Pulmonary artery endothelial cell (primary cell): ENCODE results near the gene SPATS2L. TPM values are rescaled to one million over a fixed set of nuclear protein-coding genes. Genes with fewer than 3 reads are reported as not detected.

Experiments used
- DNase-seq: peaks from one replicate; pipeline ENCODE4 v3.0.0-alpha.2; 2011; ENCODE audit warnings: low read depth, low spot score
- total RNA-seq: library from RNA; depleted of rRNA; stranded (reverse); fragments of >200 nt; gene quantifications from 2 replicates; pipeline ENCODE4 v1.2.3, GENCODE V29; 2014

The SPATS2L gene
- total RNA-seq, 1 donor from 2014 or later = 22.6 TPM

DNA sequence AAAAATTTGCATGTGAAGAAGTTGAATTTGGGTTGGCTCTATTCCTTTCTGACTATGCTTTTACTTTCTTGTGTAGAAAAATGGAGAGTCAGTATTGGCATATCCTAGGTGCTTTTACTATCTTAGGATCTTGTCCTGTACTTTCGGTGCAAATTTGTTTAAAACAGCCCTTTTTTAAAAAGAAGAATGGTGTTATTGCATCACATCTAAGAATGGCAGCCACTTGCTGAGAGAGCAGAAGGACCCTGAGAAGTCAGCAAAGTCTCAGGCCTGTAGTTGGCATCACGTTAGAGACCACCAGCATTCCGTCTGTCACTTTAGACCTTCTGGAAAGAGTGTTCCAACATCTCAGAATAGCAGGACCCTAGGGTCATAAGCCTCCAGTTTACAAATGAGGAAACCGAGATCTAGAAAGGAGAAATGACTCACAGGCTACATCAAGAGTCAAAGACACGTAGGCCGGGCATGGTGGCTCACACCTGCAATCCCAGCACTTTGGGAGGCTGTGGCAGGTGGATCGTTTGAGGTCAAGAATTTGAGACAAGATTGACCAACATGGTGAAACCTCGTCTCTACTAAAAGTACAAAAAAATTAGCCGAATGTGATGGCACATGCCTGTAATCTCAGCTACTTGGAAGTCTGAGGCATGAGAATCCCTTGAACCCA is 42.5 kb downstream of the SPATS2L start:
- DNase-seq = no peak

GRCh38 chr2:200349868-200350267 is 43.4 kb downstream of the SPATS2L start:
- no peak for DNase-seq

- no peak for DNase-seq
Observed at GRCh38 chr2:200350850-200351285, 44.4 kb downstream of the SPATS2L start.

GRCh38 chr2:200351815-200352214 is 45.3 kb downstream of the SPATS2L start:
- no peak for DNase-seq

DNA sequence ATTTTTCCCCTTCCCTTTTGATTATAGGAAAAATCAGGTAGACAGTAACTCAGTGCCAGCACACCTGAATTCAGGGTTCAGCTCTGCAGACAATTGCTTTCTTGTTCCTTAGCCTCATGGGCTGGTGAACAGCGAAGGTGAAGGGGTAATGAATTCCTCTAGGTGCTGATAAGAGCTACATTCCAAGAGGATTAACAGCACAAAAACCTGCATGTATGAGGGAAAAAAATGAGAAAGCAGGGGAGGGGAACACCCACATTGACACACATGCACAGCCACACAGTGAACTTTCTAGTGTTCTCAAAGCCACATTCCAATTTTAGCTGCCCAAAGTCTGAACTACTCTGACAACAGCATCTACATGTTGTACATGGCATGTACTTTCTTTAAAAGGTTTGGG is 46.1 kb downstream of the SPATS2L start:
- DNase-seq = no peak

- no peak for DNase-seq
Observed at GRCh38 chr2:200353120-200353519, 46.6 kb downstream of the SPATS2L start.

DNA sequence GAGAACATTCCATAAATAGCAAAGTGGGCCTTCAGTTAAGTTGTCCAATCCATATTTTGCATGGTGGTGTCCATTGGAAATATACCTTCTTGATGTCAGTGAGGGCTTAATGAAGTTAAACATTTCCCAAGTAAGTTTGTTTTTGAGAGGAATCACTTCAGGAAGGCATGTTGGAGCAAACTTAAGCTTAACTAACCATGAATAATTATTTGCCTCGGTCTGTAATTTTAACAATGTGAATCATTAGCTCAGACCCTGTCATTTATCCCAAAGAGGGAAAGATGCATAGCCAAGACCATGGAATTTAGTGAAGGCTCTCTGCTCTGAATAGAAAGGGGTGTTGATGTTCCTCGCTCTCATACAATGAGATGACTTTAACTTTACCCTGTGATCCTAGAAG is 47.4 kb downstream of the SPATS2L start:
- DNase-seq = no peak

- no peak for DNase-seq
Observed at GRCh38 chr2:200354833-200355751, 48.6 kb downstream of the SPATS2L start.

DNA sequence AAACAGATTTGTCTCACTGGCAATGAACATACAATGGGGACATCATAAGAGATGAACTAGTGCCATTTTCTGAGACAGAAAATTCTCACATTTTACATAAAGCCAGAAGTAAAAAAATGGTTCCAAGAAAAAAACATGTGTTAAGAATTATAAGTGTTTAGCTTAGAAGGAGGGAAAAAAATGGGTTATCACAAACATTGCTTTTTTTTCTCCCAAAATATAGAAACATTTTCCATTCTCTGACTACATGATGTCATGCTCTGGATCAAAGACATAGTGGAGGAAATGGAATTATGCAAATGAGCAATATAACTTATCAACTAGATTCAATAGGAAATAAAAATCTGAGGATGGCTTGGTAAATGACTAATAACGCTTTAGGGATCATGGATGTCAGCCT is 49.8 kb downstream of the SPATS2L start:
- no peak for DNase-seq

GRCh38 chr2:200356857-200357384 is 50.4 kb downstream of the SPATS2L start:
- DNase-seq = no peak

DNA sequence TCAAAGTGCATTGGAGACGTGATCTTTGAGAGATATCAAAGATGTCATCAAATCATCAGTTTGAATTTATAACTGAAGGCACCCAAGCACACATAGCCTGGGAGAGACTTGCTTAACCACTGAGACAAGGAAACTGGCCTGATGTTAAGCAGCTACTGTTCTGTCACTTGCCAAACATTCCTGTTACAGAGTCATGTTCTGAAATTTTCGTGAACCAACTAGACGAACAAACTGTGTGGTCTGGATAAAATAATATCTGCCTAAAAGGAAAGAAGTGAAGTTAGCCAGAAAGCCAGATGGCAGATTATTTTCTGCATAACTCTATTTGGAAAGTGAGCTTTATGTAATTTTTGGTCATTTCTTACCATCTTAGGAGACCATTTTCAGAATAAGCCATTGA is 51.4 kb downstream of the SPATS2L start:
- no peak for DNase-seq

DNA sequence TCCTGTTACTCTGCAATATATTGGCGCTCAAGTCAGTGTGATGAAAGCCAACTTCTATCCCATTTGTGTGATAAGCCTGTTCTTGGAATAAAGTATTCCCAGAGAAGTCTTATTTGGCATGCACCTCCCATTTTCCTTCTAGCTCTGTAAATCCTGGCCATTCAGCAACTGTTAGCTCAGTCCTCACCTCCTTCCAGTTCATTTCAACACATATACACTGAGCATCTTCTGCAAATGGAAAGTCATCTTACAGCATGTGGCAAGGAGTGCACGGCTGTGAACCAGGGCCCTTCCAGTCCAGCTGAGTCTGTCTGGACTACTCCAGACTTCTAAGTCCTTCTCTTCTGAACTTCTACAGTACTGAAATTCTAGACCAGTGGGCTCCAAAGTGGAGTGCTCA is 53.1 kb downstream of the SPATS2L start:
- DNase-seq = no peak

DNA sequence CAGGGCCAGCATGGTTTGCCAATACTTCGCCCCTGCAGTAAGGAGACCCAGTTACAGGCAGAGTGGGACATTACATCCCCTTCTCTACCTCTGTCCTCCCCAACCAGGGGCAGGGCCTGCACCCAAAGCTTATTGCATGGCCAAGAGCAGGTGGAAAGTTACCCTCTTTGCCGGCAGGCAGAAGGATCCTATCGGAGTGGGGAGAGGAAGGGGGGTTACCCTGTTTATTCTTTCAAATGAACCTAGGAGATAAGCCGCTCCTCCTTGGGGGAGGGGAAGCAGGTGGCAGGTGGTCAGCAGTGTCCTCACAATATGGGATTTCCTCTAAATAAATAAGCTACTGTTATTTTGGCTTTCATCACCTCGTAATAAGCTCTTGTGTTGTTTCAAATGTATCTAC is 53.9 kb downstream of the SPATS2L start:
- DNase-seq = no peak

DNA sequence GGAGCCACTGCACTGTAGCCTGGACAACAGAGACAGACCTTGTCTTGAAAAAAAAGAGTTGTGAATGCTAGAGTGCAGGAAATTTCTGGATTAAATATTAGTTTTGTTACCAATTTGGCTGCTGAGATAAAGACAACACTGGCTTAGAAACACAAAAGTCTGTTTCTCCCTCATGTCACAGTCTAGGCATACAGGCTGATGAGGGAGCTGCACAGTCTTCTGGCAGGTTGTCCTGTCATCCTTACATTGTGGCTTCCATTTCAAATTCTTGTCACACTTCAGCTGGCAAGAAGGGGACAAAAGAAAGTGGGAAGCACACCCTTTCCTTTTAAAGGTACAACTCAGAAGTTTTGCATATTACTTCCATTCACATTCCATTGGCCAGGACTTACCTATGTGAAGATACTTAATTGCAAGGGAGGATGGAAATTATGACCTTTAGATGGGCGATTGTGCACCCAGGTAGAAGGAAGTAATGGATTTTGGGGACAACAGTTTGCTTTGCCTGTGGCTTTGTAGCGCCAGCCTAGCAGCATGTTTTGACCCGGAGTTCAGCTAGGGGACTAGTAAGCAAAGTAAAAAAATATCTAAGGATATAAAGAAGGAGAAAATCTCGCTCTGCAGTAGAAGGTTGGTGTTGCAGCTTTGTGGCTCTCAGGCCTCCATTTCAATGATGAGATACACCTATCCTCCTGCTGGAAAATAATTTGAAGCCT is 55.9 kb downstream of the SPATS2L start:
- no peak for DNase-seq

DNA sequence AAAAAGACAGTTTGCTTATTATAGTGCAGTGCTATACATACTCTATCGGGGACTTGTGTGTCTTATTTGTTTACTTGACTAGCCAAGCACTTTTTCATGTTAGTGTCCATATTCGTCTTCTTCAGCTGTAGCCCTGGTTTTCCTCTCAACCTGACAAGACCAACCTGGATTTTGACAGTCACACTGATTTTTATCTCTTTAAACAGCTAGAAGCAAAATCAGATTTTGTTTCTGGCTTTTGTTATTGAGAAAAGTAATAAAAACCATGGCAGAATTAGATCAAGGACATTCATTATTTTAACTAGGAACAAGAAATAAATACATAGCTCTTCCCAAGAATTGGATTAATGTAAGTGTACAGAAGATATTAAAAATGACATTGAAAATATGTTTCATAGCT is 56.8 kb downstream of the SPATS2L start:
- no peak for DNase-seq

DNA sequence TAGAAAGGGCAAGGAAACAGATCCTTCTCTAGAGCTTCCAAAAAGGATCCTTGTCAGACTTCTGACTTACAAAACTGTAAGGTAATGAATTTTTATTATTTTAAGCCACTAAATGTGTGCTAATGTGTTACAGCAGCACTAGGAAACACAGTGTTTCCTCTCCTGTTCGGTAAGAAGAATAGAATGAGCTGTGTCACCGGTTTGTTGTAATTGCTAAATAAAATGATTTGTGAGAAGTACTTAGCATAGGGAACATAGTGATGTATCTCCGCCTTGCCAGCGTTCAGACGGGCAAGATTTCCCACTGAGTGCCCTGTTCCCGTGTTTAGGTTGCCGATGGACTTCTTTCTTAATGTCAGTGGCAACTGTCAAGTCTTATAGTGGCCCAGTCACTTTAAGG is 57.6 kb downstream of the SPATS2L start:
- DNase-seq = no peak

DNA sequence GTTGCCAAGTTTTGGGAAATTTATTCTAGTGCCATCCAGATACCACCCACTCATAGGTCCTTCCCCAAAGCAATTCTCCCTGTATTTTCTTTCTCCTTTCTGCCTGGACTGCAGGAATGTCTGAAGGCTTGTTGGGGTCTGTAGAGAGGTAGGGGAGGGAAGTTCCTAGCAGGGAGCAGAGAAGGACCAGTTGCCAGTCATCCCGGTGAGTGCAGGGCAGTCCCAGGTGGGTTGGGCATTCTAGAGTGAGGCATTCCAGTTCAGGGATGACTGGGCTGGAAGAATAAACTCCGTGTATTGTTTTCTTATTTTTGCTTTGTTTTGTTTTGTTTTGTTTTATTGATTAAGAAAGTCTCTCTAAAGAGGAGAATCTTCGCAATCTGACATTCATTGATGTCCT is 58.1 kb downstream of the SPATS2L start:
- no peak for DNase-seq

DNA sequence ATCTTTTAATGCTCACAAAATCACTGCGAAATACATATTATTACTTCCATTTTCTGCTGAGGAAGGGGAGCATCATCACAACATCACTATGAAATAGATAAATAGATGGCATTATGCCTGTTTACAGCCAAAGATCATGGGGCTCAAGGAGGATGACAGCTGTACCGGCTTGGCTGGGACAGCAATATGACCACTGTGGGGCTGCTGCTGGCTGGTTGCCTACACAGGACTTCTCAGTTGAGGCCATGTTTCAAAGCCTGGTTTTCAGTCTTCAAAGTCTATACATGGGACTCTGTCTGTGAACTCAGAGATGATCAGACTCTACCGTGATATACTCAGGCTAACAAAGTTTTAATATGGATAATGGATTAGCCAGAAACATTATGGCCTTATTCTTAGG is 58.7 kb downstream of the SPATS2L start:
- no peak for DNase-seq

GRCh38 chr2:200367155-200367554 is 60.7 kb downstream of the SPATS2L start:
- DNase-seq = no peak

- no peak for DNase-seq
Observed at GRCh38 chr2:200369886-200370285, 63.4 kb downstream of the SPATS2L start.

DNA sequence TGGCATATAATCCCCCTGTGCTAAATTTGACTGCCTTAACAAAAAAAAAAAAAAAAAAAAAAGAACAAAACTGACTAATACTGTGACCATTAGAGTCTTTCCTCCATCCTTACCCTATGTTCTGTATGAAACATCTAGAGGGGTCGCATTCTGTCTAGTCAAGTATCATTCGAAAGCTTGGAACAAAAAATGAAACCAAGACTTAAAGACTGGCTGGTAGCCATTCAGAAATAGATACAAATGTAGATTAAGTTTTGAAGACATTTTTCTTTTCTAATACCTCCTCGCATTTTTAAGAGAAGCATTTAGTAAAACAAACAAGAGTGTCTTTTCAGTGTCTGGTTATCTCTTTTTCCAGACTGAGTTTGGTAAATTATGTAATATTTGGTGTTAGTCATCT is 66.7 kb downstream of the SPATS2L start:
- DNase-seq = no peak

GRCh38 chr2:200373973-200374416 is 67.5 kb downstream of the SPATS2L start:
- DNase-seq = no peak
